T-helper 2 cell treated with Interferon-gamma antibody and Interleukin-4, amounts not matched to agents 5 μg/mL and 100 μg/mL, for 36 hours (primary cell): Measurements from ENCODE around the gene ENHO.
"Not testable (repeated sequence)": the region's sequence is repeated elsewhere in the genome, so short reads cannot be mapped to it uniquely, and the experiment has no call there.

Experiments
- DNase-seq: peaks from one replicate; pipeline ENCODE4 v3.0.0; 2021; ENCODE audit warnings: low spot score
- H3K27ac Mint-ChIP-seq: one replicate; pipeline ENCODE4 v1.8.0; 2021; ENCODE audit warnings: mild to moderate bottlenecking, mixed read lengths
- H3K27me3 Mint-ChIP-seq: one replicate; pipeline ENCODE4 v1.8.0; 2021; ENCODE audit warnings: low read depth, mixed read lengths
- H3K36me3 Mint-ChIP-seq: one replicate; pipeline ENCODE4 v1.8.0; 2021; ENCODE audit warnings: low read depth, mixed read lengths
- H3K4me1 Mint-ChIP-seq: one replicate; pipeline ENCODE4 v1.8.0; 2021; ENCODE audit warnings: low read depth, mixed read lengths
- H3K4me3 Mint-ChIP-seq: one replicate; pipeline ENCODE4 v1.8.0; 2022; ENCODE audit warnings: mild to moderate bottlenecking, moderate library complexity, mixed read lengths
- H3K9me3 Mint-ChIP-seq: one replicate; pipeline ENCODE4 v1.8.0; 2021; ENCODE audit warnings: mixed read lengths

The ENHO gene

GRCh38 chr9:34501372-34501771 is 21.4 kb downstream of the ENHO start:
- no peaks in the 10 kb centered on the region for H3K9me3 Mint-ChIP-seq
- H3K4me1 Mint-ChIP-seq: peaks cover 2% of the 10 kb centered on the region
- no peak overlapping the region for H3K27ac Mint-ChIP-seq
- no peaks in the 10 kb centered on the region for H3K36me3 Mint-ChIP-seq
- no peak for DNase-seq
- peaks cover 2% of the 10 kb centered on the region for H3K27me3 Mint-ChIP-seq
- H3K4me3 Mint-ChIP-seq: no peak overlapping the region

- H3K9me3 Mint-ChIP-seq: no peaks in the 10 kb centered on the region
- no peak overlapping the region for H3K27ac Mint-ChIP-seq
- no peaks in the 10 kb centered on the region for H3K36me3 Mint-ChIP-seq
- H3K27me3 Mint-ChIP-seq: peaks cover 2% of the 10 kb centered on the region
- DNase-seq: peak; percentile 72
- H3K4me3 Mint-ChIP-seq: no peak overlapping the region
- H3K4me1 Mint-ChIP-seq: peaks cover 2% of the 10 kb centered on the region
These were observed 22.0 kb downstream of the ENHO start for GRCh38 chr9:34500623-34501267.

GRCh38 chr9:34499076-34499475 is 23.7 kb downstream of the ENHO start:
- Mint-ChIP-seq H3K36me3 (no peaks in the 10 kb centered on the region), H3K4me1 (peaks cover 2% of the 10 kb centered on the region), H3K27ac (no peak overlapping the region), H3K9me3 (no peaks in the 10 kb centered on the region), H3K27me3 (no peaks in the 10 kb centered on the region), H3K4me3 (no peak overlapping the region)
- no peak for DNase-seq

GRCh38 chr9:34498553-34498952 is 24.2 kb downstream of the ENHO start:
- no peak for DNase-seq
- Mint-ChIP-seq H3K36me3 (no peaks in the 10 kb centered on the region), H3K27me3 (no peaks in the 10 kb centered on the region), H3K9me3 (no peaks in the 10 kb centered on the region), H3K4me1 (peaks cover 2% of the 10 kb centered on the region), H3K4me3 (no peak overlapping the region), H3K27ac (no peak overlapping the region)

- peaks cover 2% of the 10 kb centered on the region for H3K4me1 Mint-ChIP-seq
- no peaks in the 10 kb centered on the region for H3K36me3 Mint-ChIP-seq
- H3K27ac Mint-ChIP-seq: no peak overlapping the region
- no peak for DNase-seq
- H3K27me3 Mint-ChIP-seq: no peaks in the 10 kb centered on the region
- no peaks in the 10 kb centered on the region for H3K9me3 Mint-ChIP-seq
- H3K4me3 Mint-ChIP-seq: no peak overlapping the region
These were observed 26.6 kb downstream of the ENHO start for GRCh38 chr9:34496149-34496712.

- Mint-ChIP-seq H3K27ac (no peak overlapping the region), H3K4me3 (no peak overlapping the region), H3K9me3 (no peaks in the 10 kb centered on the region), H3K36me3 (no peaks in the 10 kb centered on the region), H3K27me3 (no peaks in the 10 kb centered on the region), H3K4me1 (no peaks in the 10 kb centered on the region)
- peak; percentile 22 for DNase-seq
These were observed 28.7 kb downstream of the ENHO start for GRCh38 chr9:34493972-34494535.

- Mint-ChIP-seq H3K4me3 (no peak overlapping the region), H3K27me3 (no peaks in the 10 kb centered on the region), H3K9me3 (no peaks in the 10 kb centered on the region), H3K27ac (no peak overlapping the region), H3K4me1 (no peaks in the 10 kb centered on the region), H3K36me3 (no peaks in the 10 kb centered on the region)
- no peak for DNase-seq
These were observed 30.7 kb downstream of the ENHO start for GRCh38 chr9:34492051-34492450.

- Mint-ChIP-seq H3K4me1 (no peaks in the 10 kb centered on the region), H3K9me3 (no peaks in the 10 kb centered on the region), H3K4me3 (no peak overlapping the region), H3K27ac (no peak overlapping the region), H3K27me3 (no peaks in the 10 kb centered on the region), H3K36me3 (no peaks in the 10 kb centered on the region)
- DNase-seq: no peak
These were observed 31.2 kb downstream of the ENHO start for GRCh38 chr9:34491596-34491995.

GRCh38 chr9:34490760-34491159 is 32.0 kb downstream of the ENHO start:
- Mint-ChIP-seq H3K36me3 (no peaks in the 10 kb centered on the region), H3K27ac (no peak overlapping the region), H3K4me1 (no peaks in the 10 kb centered on the region), H3K4me3 (no peak overlapping the region), H3K9me3 (no peaks in the 10 kb centered on the region), H3K27me3 (no peaks in the 10 kb centered on the region)
- DNase-seq: no peak

- H3K4me1 Mint-ChIP-seq: no peaks in the 10 kb centered on the region
- H3K27ac Mint-ChIP-seq: no peak overlapping the region
- H3K27me3 Mint-ChIP-seq: no peaks in the 10 kb centered on the region
- no peaks in the 10 kb centered on the region for H3K36me3 Mint-ChIP-seq
- DNase-seq: no peak
- H3K4me3 Mint-ChIP-seq: no peak overlapping the region
- H3K9me3 Mint-ChIP-seq: no peaks in the 10 kb centered on the region
These were observed 32.4 kb downstream of the ENHO start for GRCh38 chr9:34490360-34490759.

GRCh38 chr9:34486572-34486971 is 36.2 kb downstream of the ENHO start:
- Mint-ChIP-seq H3K9me3 (no peaks in the 10 kb centered on the region), H3K4me3 (no peak overlapping the region), H3K27ac (no peak overlapping the region), H3K27me3 (no peaks in the 10 kb centered on the region), H3K36me3 (no peaks in the 10 kb centered on the region), H3K4me1 (no peaks in the 10 kb centered on the region)
- no peak for DNase-seq

GRCh38 chr9:34485822-34486221 is 37.0 kb downstream of the ENHO start:
- Mint-ChIP-seq H3K27me3 (no peaks in the 10 kb centered on the region), H3K4me3 (no peak overlapping the region), H3K27ac (no peak overlapping the region), H3K9me3 (no peaks in the 10 kb centered on the region), H3K36me3 (no peaks in the 10 kb centered on the region), H3K4me1 (no peaks in the 10 kb centered on the region)
- DNase-seq: no peak

- DNase-seq: no peak
- H3K36me3 Mint-ChIP-seq: no peaks in the 10 kb centered on the region
These were observed 38.1 kb downstream of the ENHO start for GRCh38 chr9:34484678-34485077.

GRCh38 chr9:34482746-34483145 is 40.0 kb downstream of the ENHO start:
- H3K27ac Mint-ChIP-seq, DNase-seq, H3K4me3 Mint-ChIP-seq, H3K9me3 Mint-ChIP-seq, H3K36me3 Mint-ChIP-seq, H3K27me3 Mint-ChIP-seq, H3K4me1 Mint-ChIP-seq: not testable (repeated sequence)

More at GRCh38 chr9:34484678-34485077, 38.1 kb downstream of the ENHO start:
- H3K4me1 Mint-ChIP-seq: no peaks in the 10 kb centered on the region
- no peak overlapping the region for H3K4me3 Mint-ChIP-seq
- H3K9me3 Mint-ChIP-seq: no peaks in the 10 kb centered on the region
- no peaks in the 10 kb centered on the region for H3K27me3 Mint-ChIP-seq
- no peak overlapping the region for H3K27ac Mint-ChIP-seq

GRCh38 chr9:34481620-34482019 is 41.2 kb downstream of the ENHO start:
- not testable (repeated sequence) for DNase-seq, H3K36me3 Mint-ChIP-seq, H3K4me3 Mint-ChIP-seq, H3K27ac Mint-ChIP-seq, H3K27me3 Mint-ChIP-seq, H3K4me1 Mint-ChIP-seq, H3K9me3 Mint-ChIP-seq
